HuH-7.5 (cell line): ENCODE measurements around the gene MIXL1.
"Not testable (repeated sequence)": the region's sequence is repeated elsewhere in the genome, so short reads cannot be mapped to it uniquely, and the experiment has no call there.

ENCODE experiments used
- DNase-seq: peaks from one replicate; pipeline ENCODE4 v3.0.0; 2011; ENCODE audit warnings: low spot score

MIXL1 gene

DNA sequence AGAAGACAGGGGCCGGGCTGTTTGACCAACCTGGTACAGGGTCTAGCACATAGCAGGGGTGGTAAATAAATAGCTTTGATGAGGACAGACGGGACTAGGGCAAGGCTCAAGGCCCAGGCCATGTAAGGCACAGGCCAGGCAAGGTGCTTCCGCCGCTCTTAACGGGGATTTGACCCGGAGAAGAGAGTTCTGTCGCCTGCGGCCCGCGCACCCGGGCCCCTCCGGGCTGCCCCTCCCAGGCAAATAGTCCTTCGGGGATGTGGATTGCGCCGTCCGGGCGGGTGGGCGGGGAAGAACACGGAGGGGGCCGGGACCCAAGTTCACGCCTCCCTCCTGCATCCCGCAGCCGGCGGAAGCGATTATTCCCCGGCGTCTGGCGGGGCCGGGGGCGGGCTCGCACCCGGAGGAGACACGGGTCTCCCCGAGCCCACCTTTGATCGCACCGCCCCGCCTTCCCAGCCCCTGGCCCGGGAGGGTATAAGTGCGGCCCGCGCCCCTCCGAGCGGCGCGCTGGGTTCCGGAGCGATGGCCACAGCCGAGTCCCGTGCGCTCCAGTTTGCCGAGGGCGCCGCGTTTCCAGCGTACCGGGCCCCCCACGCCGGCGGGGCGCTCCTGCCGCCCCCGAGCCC, at the start of gene MIXL1:
Gene MIXL1, plus strand, starts transcription at position 508 of the 629 bp plus-strand sequence. Its CDS starts 18 bp downstream, at position 526.
- DNase-seq: peak; percentile 64

- DNase-seq: no peak
Measured at GRCh38 chr1:226176870-226177269, 46.6 kb upstream of the MIXL1 start.

DNA sequence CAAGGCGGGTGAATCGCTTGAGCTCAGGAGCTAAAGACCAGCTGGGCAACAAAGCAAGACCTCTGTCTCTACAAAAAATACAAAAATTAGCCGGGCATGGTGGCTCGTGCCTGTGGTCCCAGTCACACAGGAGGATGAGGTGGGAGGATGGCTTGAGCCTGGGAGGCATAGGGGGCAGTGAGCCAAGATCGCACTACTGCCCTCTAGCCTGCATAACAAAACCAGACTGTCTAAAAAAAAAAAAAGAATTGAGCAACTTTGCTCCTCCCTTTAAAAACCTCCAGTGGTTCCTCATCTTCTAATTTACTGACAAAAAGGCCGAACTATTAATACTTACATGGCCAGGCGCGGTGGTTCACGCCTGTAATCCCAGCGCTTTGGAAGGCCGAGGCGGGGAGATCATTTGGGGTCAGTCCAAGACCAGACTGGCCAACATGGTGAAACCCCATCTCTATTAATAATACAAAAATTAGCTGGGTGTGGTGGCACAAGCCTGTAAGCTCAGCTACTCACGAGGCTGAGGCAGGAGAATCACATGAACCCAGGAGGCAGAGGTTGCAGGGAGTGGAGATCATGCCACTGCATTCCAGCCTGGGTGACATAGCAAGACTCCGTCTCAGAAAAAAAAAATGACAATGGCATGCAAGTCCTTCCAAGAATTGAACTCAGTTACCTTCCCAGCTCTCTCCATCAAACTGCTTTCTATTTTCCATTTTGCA, 41.3 kb upstream of the MIXL1 start:
- DNase-seq: no peak

GRCh38 chr1:226185141-226186036, 38.1 kb upstream of the MIXL1 start:
- DNase-seq: no peak

- peak; percentile 90 for DNase-seq
Measured at GRCh38 chr1:226186124-226187018, 37.1 kb upstream of the MIXL1 start, which contains the start of gene ACBD3. ACBD3 (minus strand) TSS chr1:226186741; CDS start chr1:226186675, 66 bp downstream.

GRCh38 chr1:226187019-226187322, 36.5 kb upstream of the MIXL1 start:
- DNase-seq: no peak

GRCh38 chr1:226187380-226187779, 36.1 kb upstream of the MIXL1 start:
- no peak for DNase-seq

GRCh38 chr1:226195144-226195543, 28.3 kb upstream of the MIXL1 start:
- no peak for DNase-seq

DNA sequence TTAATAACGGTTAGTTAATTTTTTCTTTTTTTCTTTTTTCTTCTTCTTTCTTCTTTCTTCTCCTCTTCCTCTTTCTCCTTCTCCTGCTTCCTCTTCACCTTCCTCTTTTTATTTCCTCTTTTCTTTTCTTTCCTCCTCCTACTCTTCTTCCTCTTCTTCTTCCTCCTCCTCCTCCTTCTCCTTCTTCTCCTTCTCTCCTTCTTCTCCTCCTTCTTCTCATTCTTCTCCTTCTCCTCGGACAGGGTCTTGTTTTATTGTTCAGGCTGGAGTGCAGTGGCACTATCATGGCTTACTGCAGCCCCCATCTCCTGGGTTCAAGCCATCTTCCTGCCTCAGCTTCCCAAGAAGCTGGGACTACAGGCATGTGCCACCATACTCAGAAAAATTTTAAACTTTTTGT, 23.5 kb upstream of the MIXL1 start:
- no peak for DNase-seq

DNA sequence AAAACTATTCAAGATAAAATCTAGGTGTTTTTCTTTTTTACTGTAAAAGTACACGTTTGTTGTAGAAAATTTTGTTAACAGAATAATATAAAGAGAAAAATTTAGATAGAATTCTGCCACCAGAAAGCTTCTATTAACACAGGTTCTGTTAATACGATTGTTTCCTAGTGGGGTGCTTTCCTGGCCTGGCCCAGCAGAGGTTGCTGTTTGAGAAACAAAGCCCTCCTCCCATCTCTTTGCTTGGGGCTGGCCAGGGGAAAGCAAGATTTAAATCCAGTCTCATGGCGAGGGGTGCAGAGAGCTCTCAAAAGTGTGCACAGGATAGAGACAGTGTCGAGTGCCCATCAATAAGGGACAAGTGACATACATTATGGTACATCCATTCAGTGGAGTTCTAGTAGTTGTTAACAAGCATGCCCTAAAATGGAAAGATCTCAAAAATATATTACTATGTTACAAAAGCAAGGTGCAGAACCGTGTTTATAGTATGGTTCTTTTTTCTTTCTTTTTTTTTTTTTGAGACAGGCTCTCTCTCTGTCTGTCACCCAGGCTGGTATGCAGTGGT, 22.4 kb upstream of the MIXL1 start:
- no peak for DNase-seq

DNA sequence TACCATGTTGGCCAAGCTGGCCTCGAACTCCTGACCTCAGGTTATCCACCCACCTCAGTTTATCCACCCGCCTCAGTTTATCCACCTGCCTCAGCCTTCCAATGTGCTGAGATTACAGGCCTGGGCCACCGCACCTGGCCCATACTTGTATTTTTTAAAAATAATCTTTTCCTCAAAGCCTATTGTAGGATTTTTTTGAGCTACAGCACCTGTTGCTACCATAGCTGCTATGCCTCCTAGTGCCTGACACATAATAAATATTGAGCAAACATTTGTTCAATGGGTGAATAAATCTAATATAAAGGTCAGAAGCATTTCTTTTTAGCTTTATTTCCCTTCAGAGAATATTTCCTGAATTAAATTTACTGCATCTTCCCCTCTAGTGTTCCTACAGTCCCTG, 21.2 kb upstream of the MIXL1 start:
- DNase-seq: no peak

- DNase-seq: not testable (repeated sequence)
Measured at GRCh38 chr1:226202666-226203065, 20.8 kb upstream of the MIXL1 start.

GRCh38 chr1:226203240-226203639, 20.2 kb upstream of the MIXL1 start:
- no peak for DNase-seq

DNA sequence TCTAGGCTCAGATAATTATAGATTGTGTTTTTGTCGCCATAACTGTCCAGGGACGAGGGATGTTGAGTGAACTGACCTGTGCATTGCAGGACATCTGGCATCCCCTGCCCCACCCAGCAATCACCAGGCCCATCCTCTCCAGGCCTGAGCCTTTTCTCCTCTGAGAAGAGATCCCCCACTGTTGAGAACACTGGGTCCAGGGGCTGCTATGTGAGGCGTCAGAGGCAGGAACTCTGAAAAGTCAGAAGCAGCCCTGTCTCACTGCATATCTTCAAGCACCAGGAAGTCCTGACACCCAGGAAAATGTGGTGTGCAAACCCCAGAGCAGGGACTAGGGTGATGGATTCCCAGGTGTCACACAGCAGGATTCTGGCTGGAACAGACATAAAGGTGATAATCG, 19.8 kb upstream of the MIXL1 start:
- no peak for DNase-seq

- DNase-seq: no peak
Measured at GRCh38 chr1:226204198-226204597, 19.3 kb upstream of the MIXL1 start.

GRCh38 chr1:226207048-226207447, 16.4 kb upstream of the MIXL1 start:
- no peak for DNase-seq

DNA sequence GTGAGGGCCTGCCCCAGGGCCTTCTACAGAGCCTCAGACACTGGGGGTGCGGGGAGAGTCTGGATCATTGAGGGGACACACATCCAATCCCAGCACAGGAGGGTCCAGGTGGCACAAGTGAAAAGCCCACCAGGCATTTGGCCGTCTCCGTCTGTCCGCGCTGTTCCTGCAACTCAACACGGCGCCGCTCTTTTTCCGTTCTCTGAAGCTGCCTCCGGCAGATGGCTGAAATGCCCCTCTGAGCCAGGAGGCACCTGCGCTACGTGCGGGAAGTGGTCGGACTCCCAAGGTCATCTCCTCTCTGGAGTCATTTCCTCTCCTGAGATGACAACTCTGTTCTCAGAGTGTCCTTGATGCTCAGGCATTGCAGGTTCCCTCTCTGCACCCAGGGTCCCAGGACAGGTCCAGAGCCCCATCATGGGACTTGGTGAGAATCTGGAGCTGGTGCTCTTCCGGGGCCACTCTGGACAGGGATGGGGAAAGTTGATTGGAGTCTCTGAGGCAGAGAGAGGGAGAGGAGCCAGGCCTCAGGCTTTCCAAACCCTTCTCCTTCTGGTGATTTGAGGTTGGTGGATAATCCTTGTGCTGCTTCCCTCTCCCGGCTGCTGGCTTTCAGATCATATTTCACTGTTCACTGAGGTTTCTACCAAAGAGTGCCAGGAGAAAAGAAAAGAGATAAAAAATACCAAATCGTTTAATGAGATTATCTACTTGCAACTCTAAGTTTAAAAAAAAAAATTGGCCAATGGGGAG, 14.0 kb upstream of the MIXL1 start:
- no peak for DNase-seq

DNA sequence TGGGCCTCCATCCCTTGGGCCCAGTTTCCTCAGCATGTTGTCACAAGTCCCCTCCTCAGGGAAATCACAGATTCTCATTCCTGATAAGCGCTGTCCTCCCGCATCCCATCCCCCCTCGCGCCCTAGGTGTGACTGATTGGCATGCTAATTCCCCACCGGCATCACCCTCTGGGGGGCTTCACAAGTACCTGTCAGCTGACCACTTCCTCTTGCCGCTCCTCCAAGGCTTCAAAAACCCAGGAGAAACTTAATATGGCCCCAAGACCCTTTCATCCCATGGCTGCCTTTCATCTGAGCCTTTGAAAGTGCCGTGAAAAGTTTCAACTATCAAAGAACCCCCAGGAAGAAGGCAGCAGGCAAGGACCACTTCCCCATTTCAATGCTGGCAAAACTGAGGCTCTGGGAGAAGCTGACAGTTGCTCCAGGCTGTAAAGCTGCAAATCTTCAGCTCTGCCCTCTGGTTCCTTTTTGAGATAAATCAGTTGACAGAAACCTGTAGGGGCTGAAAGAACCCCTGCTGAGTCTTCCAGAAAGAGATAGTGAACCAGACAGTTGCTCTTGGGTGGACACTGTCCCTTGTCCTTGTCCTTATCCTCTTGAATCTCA, 12.8 kb upstream of the MIXL1 start:
- DNase-seq: no peak

DNA sequence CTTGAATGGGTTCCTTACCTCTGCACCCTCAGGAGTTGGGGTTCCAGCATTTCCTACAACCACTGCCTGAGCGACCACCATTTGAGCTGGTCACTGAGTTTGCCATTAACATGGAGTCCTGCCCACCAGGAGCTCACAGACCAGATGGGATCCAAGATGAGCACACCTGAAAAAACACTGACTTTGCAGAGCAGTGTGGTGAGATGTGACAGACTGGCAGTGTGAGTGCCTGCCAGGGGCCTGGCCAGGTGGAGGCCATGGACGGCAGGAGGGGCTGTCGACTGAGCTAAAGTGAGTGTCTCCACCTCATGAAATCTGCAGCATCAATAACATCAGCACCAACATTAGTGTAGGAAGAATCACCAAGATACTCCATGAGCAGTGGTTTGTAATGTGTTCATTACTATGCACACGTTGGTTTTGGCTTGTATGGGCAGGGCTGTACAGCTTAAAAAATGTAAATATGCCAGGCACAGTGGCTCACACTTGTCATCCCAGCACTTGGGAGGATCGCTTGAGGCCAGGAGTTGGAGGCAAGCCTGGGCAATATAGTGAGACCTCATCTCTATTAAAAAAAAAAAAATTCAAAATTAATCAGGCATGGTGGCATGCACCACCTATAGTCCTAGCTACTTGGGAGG, 12.2 kb upstream of the MIXL1 start:
- no peak for DNase-seq

GRCh38 chr1:226212545-226212944, 10.9 kb upstream of the MIXL1 start:
- no peak for DNase-seq
